Peyer's patch (tissue), 4 donors: ENCODE results near the gene SSH2.

Experiments used
- CTCF ChIP-seq, 6 experiments: fragments of 450-650 bp in 4 of 6; fragments of 200-600 bp in 2 of 6; sonication (generic) in 1 of 6; IDR thresholded peaks; one replicate each; pipeline ENCODE4 v1.5.1; 2017 to 2019; ENCODE audit warnings: antibody characterized with exemption in 6 of 6, mild to moderate bottlenecking in 3 of 6, moderate library complexity in 1 of 6
- POLR2A ChIP-seq, 2 donors: fragments of 450-650 bp; IDR thresholded peaks; one replicate each; pipeline ENCODE4 v1.5.1; 2017; ENCODE audit warnings: antibody characterized with exemption in 2 of 2, mild to moderate bottlenecking in 2 of 2, moderate library complexity in 2 of 2

GRCh38 chr17:29682054-29682453 lies 248.0 kb downstream of the SSH2 start:
- peak in 2 of 6 experiments; percentile 9 to 27 for TF ChIP-seq CTCF (IDR thresholded peaks at IDR 0.05)
- no peak for TF ChIP-seq POLR2A (IDR thresholded peaks at IDR 0.05)
